ENCODE measurements around the gene CYB561D1.

CYB561D1 gene

GRCh38 chr1:109532365-109533136 is 38.7 kb downstream of the CYB561D1 start:
- ATAC-seq, result peak; percentile 93
- TF ChIP-seq, protein P1, sequence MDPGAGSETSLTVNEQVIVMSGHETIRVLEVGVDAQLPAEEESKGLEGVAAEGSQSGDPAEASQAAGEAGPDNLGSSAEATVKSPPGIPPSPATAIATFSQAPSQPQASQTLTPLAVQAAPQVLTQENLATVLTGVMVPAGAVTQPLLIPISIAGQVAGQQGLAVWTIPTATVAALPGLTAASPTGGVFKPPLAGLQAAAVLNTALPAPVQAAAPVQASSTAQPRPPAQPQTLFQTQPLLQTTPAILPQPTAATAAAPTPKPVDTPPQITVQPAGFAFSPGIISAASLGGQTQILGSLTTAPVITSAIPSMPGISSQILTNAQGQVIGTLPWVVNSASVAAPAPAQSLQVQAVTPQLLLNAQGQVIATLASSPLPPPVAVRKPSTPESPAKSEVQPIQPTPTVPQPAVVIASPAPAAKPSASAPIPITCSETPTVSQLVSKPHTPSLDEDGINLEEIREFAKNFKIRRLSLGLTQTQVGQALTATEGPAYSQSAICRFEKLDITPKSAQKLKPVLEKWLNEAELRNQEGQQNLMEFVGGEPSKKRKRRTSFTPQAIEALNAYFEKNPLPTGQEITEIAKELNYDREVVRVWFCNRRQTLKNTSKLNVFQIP (CRISPR knock-in tag; IDR thresholded peaks at IDR 0.05; ENCODE audit: borderline replicate concordance, low read depth), result no peak
- no peak for TF ChIP-seq TSHZ2 (CRISPR knock-in tag; IDR thresholded peaks at IDR 0.05)
- TF ChIP-seq ZNF70 (CRISPR knock-in tag; IDR thresholded peaks at IDR 0.05), result no peak
- no peak for TF ChIP-seq TCF4 (CRISPR knock-in tag; IDR thresholded peaks at IDR 0.05; ENCODE audit: borderline replicate concordance)
- no peak for TF ChIP-seq RARB (CRISPR knock-in tag; IDR thresholded peaks at IDR 0.05)
- TF ChIP-seq ZNF8 (CRISPR knock-in tag; IDR thresholded peaks at IDR 0.05), result no peak
- TF ChIP-seq ZFP30 (CRISPR knock-in tag; IDR thresholded peaks at IDR 0.05), result no peak
- no peak for TF ChIP-seq ZNF565 (CRISPR knock-in tag; conservative IDR thresholded peaks at IDR 0.05; ENCODE audit: low read depth)
- no peak for TF ChIP-seq ISL1 (CRISPR knock-in tag; IDR thresholded peaks at IDR 0.05)
- no peak for TF ChIP-seq SNAI2 (CRISPR knock-in tag; IDR thresholded peaks at IDR 0.05)
- no peak for TF ChIP-seq ESRRG (CRISPR knock-in tag; IDR thresholded peaks at IDR 0.05)
- TF ChIP-seq, protein P2, sequence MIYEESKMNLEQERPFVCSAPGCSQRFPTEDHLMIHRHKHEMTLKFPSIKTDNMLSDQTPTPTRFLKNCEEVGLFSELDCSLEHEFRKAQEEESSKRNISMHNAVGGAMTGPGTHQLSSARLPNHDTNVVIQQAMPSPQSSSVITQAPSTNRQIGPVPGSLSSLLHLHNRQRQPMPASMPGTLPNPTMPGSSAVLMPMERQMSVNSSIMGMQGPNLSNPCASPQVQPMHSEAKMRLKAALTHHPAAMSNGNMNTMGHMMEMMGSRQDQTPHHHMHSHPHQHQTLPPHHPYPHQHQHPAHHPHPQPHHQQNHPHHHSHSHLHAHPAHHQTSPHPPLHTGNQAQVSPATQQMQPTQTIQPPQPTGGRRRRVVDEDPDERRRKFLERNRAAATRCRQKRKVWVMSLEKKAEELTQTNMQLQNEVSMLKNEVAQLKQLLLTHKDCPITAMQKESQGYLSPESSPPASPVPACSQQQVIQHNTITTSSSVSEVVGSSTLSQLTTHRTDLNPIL (CRISPR knock-in tag; IDR thresholded peaks at IDR 0.05; ENCODE audit: low read depth), result no peak
- TF ChIP-seq CSDC2 (CRISPR knock-in tag; IDR thresholded peaks at IDR 0.05), result no peak
- TF ChIP-seq TOX (CRISPR knock-in tag; IDR thresholded peaks at IDR 0.05; ENCODE audit: borderline replicate concordance), result no peak
- no peak for TF ChIP-seq BACH2 (CRISPR knock-in tag; IDR thresholded peaks at IDR 0.05; ENCODE audit: borderline replicate concordance)
- TF ChIP-seq ZC3H10 (CRISPR knock-in tag; IDR thresholded peaks at IDR 0.05), result no peak
- TF ChIP-seq PPARA (CRISPR knock-in tag; IDR thresholded peaks at IDR 0.05; ENCODE audit: borderline replicate concordance), result no peak
- TF ChIP-seq ZFP3 (CRISPR knock-in tag; IDR thresholded peaks at IDR 0.05), result no peak

- ATAC-seq, result no peak
- TF ChIP-seq, protein P3, sequence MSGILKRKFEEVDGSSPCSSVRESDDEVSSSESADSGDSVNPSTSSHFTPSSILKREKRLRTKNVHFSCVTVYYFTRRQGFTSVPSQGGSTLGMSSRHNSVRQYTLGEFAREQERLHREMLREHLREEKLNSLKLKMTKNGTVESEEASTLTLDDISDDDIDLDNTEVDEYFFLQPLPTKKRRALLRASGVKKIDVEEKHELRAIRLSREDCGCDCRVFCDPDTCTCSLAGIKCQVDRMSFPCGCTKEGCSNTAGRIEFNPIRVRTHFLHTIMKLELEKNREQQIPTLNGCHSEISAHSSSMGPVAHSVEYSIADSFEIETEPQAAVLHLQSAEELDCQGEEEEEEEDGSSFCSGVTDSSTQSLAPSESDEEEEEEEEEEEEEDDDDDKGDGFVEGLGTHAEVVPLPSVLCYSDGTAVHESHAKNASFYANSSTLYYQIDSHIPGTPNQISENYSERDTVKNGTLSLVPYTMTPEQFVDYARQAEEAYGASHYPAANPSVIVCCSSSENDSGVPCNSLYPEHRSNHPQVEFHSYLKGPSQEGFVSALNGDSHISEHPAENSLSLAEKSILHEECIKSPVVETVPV (CRISPR knock-in tag; IDR thresholded peaks at IDR 0.05), result no peak
- no peak for TF ChIP-seq ZFP3 (CRISPR knock-in tag; IDR thresholded peaks at IDR 0.05)
- no peak for TF ChIP-seq ESRRG (CRISPR knock-in tag; IDR thresholded peaks at IDR 0.05)
- no peak for TF ChIP-seq PPARA (CRISPR knock-in tag; IDR thresholded peaks at IDR 0.05; ENCODE audit: borderline replicate concordance)
- TF ChIP-seq, protein P2 (CRISPR knock-in tag; IDR thresholded peaks at IDR 0.05; ENCODE audit: low read depth), result no peak
- TF ChIP-seq TCF4 (CRISPR knock-in tag; IDR thresholded peaks at IDR 0.05; ENCODE audit: borderline replicate concordance), result no peak
- TF ChIP-seq TOX (CRISPR knock-in tag; IDR thresholded peaks at IDR 0.05; ENCODE audit: borderline replicate concordance), result no peak
- TF ChIP-seq ISL1 (CRISPR knock-in tag; IDR thresholded peaks at IDR 0.05), result no peak
- no peak for TF ChIP-seq ZNF8 (CRISPR knock-in tag; IDR thresholded peaks at IDR 0.05)
- TF ChIP-seq ZNF565 (CRISPR knock-in tag; conservative IDR thresholded peaks at IDR 0.05; ENCODE audit: low read depth), result no peak
- no peak for TF ChIP-seq SNAI2 (CRISPR knock-in tag; IDR thresholded peaks at IDR 0.05)
Measured at GRCh38 chr1:109534307-109534858, 40.5 kb downstream of the CYB561D1 start.

DNA sequence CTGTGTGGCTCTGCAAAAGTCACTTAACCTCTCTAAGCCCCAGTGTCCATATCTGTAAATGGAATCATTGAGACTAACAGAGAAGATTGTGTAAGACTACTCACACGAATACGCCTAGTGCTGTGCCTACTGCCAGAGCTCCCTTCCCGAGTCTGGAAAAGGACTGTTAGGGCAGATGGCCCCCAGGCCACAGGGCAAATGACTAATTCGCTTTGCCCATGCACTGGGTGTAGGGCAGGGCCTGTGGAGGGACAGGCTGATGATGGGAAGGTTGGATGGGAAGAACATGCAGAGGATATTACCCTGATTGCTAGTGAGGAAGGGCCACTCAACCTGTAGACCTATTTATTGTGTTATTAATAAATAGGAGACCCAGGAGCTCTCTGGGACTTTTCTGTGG is 41.6 kb downstream of the CYB561D1 start:
- ATAC-seq, result no peak
- TF ChIP-seq CSDC2 (CRISPR knock-in tag; IDR thresholded peaks at IDR 0.05) (no peak), TCF4 (CRISPR knock-in tag; IDR thresholded peaks at IDR 0.05; ENCODE audit: borderline replicate concordance) (no peak), ZNF565 (CRISPR knock-in tag; conservative IDR thresholded peaks at IDR 0.05; ENCODE audit: low read depth) (no peak), ISL1 (CRISPR knock-in tag; IDR thresholded peaks at IDR 0.05) (no peak), RARB (CRISPR knock-in tag; IDR thresholded peaks at IDR 0.05) (no peak), ZNF8 (CRISPR knock-in tag; IDR thresholded peaks at IDR 0.05) (no peak), ZFP30 (CRISPR knock-in tag; IDR thresholded peaks at IDR 0.05) (no peak), ESRRG (CRISPR knock-in tag; IDR thresholded peaks at IDR 0.05) (no peak)
- TF ChIP-seq, protein P1 (CRISPR knock-in tag; IDR thresholded peaks at IDR 0.05; ENCODE audit: borderline replicate concordance, low read depth), result no peak
- TF ChIP-seq, protein P3 (CRISPR knock-in tag; IDR thresholded peaks at IDR 0.05), result no peak
- TF ChIP-seq, protein P4, sequence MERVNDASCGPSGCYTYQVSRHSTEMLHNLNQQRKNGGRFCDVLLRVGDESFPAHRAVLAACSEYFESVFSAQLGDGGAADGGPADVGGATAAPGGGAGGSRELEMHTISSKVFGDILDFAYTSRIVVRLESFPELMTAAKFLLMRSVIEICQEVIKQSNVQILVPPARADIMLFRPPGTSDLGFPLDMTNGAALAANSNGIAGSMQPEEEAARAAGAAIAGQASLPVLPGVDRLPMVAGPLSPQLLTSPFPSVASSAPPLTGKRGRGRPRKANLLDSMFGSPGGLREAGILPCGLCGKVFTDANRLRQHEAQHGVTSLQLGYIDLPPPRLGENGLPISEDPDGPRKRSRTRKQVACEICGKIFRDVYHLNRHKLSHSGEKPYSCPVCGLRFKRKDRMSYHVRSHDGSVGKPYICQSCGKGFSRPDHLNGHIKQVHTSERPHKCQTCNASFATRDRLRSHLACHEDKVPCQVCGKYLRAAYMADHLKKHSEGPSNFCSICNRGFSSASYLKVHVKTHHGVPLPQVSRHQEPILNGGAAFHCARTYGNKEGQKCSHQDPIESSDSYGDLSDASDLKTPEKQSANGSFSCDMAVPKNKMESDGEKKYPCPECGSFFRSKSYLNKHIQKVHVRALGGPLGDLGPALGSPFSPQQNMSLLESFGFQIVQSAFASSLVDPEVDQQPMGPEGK (CRISPR knock-in tag; IDR thresholded peaks at IDR 0.05; ENCODE audit: borderline replicate concordance), result no peak

Data from SK-N-SH treated with all-trans-retinoic acid at 6 μM for 48 hours (cell line).